ENCODE results near the gene MTHFSD.

MTHFSD gene

GRCh38 chr16:86547286-86547685 is 7.7 kb downstream of the MTHFSD start:
- DNase-seq = no peak

GRCh38 chr16:86546638-86547013 is 8.4 kb downstream of the MTHFSD start:
- DNase-seq = no peak

- no peak for DNase-seq
Measured at GRCh38 chr16:86545954-86546637, 8.9 kb downstream of the MTHFSD start.

- no peak for DNase-seq
Measured at GRCh38 chr16:86545481-86545880, 9.6 kb downstream of the MTHFSD start.

GRCh38 chr16:86542756-86543750 is 12.0 kb downstream of the MTHFSD start:
- DNase-seq = no peak

GRCh38 chr16:86541560-86541959 is 13.5 kb downstream of the MTHFSD start:
- DNase-seq = no peak

GRCh38 chr16:86540894-86541293 is 14.1 kb downstream of the MTHFSD start:
- DNase-seq = no peak

- DNase-seq = no peak
Measured at GRCh38 chr16:86538196-86538780, 16.7 kb downstream of the MTHFSD start.

- no peak for DNase-seq
Measured at GRCh38 chr16:86537486-86537885, 17.5 kb downstream of the MTHFSD start.

GRCh38 chr16:86536621-86537020 is 18.4 kb downstream of the MTHFSD start:
- DNase-seq = no peak

GRCh38 chr16:86534779-86535615 is 20.0 kb downstream of the MTHFSD start:
- no peak for DNase-seq

GRCh38 chr16:86533767-86534351 is 21.2 kb downstream of the MTHFSD start:
- DNase-seq = no peak

- no peak for DNase-seq
Measured at GRCh38 chr16:86533076-86533475, 22.0 kb downstream of the MTHFSD start.

GRCh38 chr16:86532526-86532815 is 22.6 kb downstream of the MTHFSD start:
- DNase-seq = no peak

GRCh38 chr16:86531641-86532525 is 23.2 kb downstream of the MTHFSD start:
- no peak for DNase-seq

GRCh38 chr16:86531191-86531545 is 23.9 kb downstream of the MTHFSD start:
- DNase-seq = no peak

GRCh38 chr16:86530251-86531190 is 24.5 kb downstream of the MTHFSD start:
- no peak for DNase-seq

GRCh38 chr16:86529160-86529559 is 25.9 kb downstream of the MTHFSD start:
- no peak for DNase-seq

GRCh38 chr16:86528061-86528929 is 26.7 kb downstream of the MTHFSD start:
- no peak for DNase-seq
